ENCODE data around the gene LRRC10B. TPM values are rescaled to one million over a fixed set of nuclear protein-coding genes. Genes with fewer than 3 reads are reported as not detected.

Gene LRRC10B
- total RNA-seq, 1 experiment from 2014 or later, result 0.39 TPM

GRCh38 chr11:61497876-61498275, 10.7 kb upstream of the LRRC10B start:
- no peaks in the 10 kb centered on the region; a peak in 1 of 7 replicates for H3K36me3 Mint-ChIP-seq (ENCODE audit: insufficient read depth in 1 of 3, low read depth in 3 of 3)
- whole genome bisulfite sequencing (ENCODE audit: extremely low coverage, insufficient read length, low lambda C conversion rate), result no CpG with 5 or more reads among the region's 9 CpGs
- no peak overlapping the region for H3T11ph ChIP-seq (ENCODE audit: low read length)
- H3K4me2 ChIP-seq (ENCODE audit: insufficient read depth, insufficient read length, low read length), result no peak overlapping the region
- H4K5ac ChIP-seq (ENCODE audit: insufficient read length, low read depth, low read length), result no peak overlapping the region
- H4K20me1 ChIP-seq (ENCODE audit: control insufficient read depth, insufficient read depth, insufficient read length), result no peaks in the 10 kb centered on the region
- peaks cover 38% of the 10 kb centered on the region for H3K27me3 Mint-ChIP-seq (ENCODE audit: low read depth)
- H3K9ac ChIP-seq (ENCODE audit: extremely low read depth, insufficient read length, low read length), result no peak overlapping the region
- H2AK5ac ChIP-seq (ENCODE audit: insufficient read length, low read length), result no peak overlapping the region
- no peaks in the 10 kb centered on the region for H3K27me3 ChIP-seq (ENCODE audit: insufficient read depth, low read length)
- H3K27ac ChIP-seq (ENCODE audit: insufficient read length, low read depth, low read length), result no peak overlapping the region
- H4K91ac ChIP-seq (ENCODE audit: insufficient read length, low read depth, low read length), result no peak overlapping the region
- no peak overlapping the region for H3K56ac ChIP-seq (ENCODE audit: insufficient read length, low read depth, low read length)
- no peak overlapping the region for H3K4ac ChIP-seq (ENCODE audit: low read depth, low read length)
- peaks cover 19 to 35% of the 10 kb centered on the region in 2 experiments for H3K4me1 Mint-ChIP-seq
- H2BK15ac ChIP-seq (ENCODE audit: low read depth, low read length), result no peak overlapping the region
- H3K18ac ChIP-seq (ENCODE audit: insufficient read length, low read depth, low read length), result no peak overlapping the region
- 0 out of 2 replicates have a peak, but pooled peaks cover 2% of the 10 kb centered on the region for H3K4me1 ChIP-seq (ENCODE audit: insufficient read depth, low read length)
- H3K9me3 ChIP-seq (ENCODE audit: control insufficient read depth, low read depth, low read length), result no peaks in the 10 kb centered on the region
- TF ChIP-seq, protein P1, sequence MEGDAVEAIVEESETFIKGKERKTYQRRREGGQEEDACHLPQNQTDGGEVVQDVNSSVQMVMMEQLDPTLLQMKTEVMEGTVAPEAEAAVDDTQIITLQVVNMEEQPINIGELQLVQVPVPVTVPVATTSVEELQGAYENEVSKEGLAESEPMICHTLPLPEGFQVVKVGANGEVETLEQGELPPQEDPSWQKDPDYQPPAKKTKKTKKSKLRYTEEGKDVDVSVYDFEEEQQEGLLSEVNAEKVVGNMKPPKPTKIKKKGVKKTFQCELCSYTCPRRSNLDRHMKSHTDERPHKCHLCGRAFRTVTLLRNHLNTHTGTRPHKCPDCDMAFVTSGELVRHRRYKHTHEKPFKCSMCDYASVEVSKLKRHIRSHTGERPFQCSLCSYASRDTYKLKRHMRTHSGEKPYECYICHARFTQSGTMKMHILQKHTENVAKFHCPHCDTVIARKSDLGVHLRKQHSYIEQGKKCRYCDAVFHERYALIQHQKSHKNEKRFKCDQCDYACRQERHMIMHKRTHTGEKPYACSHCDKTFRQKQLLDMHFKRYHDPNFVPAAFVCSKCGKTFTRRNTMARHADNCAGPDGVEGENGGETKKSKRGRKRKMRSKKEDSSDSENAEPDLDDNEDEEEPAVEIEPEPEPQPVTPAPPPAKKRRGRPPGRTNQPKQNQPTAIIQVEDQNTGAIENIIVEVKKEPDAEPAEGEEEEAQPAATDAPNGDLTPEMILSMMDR (conservative IDR thresholded peaks at IDR 0.05), result no peak
- H3K9me3 Mint-ChIP-seq, result no peaks in the 10 kb centered on the region
- H2BK5ac ChIP-seq (ENCODE audit: insufficient read length, low read length), result no peak overlapping the region
- no peak overlapping the region for H2BK12ac ChIP-seq (ENCODE audit: insufficient read length, low read depth, low read length)
- no peak overlapping the region for H3K4me3 Mint-ChIP-seq
- H3K79me1 ChIP-seq (ENCODE audit: insufficient read depth, low read depth, low read length, poor library complexity, severe bottlenecking), result no peaks in the 10 kb centered on the region
- no peak overlapping the region for H2BK20ac ChIP-seq (ENCODE audit: low read depth, low read length, poor library complexity, severe bottlenecking)
- H4K8ac ChIP-seq (replicated peaks; ENCODE audit: insufficient read length, low read depth, low read length), result no peak overlapping the region
- no peaks in the 10 kb centered on the region for H3K23me2 ChIP-seq (ENCODE audit: insufficient read length, low read depth, low read length, poor library complexity, severe bottlenecking)
- DNase-seq, result no peak
- H2AFZ ChIP-seq (ENCODE audit: low read length), result no peak overlapping the region
- H3K27ac Mint-ChIP-seq, result no peak overlapping the region
- H3K14ac ChIP-seq (ENCODE audit: insufficient read depth, low read length), result no peak overlapping the region; the same call in 1 of the 2 replicates
- H2BK120ac ChIP-seq (ENCODE audit: low read depth, low read length, poor library complexity, severe bottlenecking), result no peak overlapping the region
- H3K79me2 ChIP-seq (ENCODE audit: insufficient read depth, low read length), result no peaks in the 10 kb centered on the region
- no peak overlapping the region for H3K23ac ChIP-seq (ENCODE audit: insufficient read length, low read depth, low read length)
